ENCODE measurements around the gene MVK.

The MVK gene

GRCh38 chr12:109545826-109546225 lies 27.8 kb upstream of the MVK start:
- DNase-seq (ENCODE audit: low read depth), result no peak

GRCh38 chr12:109547286-109547685 lies 26.3 kb upstream of the MVK start:
- DNase-seq (ENCODE audit: low read depth), result no peak

GRCh38 chr12:109548258-109548657 lies 25.3 kb upstream of the MVK start:
- no peak for DNase-seq (ENCODE audit: low read depth)

- no peak for DNase-seq (ENCODE audit: low read depth)
These were observed 23.9 kb upstream of the MVK start for GRCh38 chr12:109549613-109550270.

GRCh38 chr12:109550281-109550680 lies 23.3 kb upstream of the MVK start:
- DNase-seq (ENCODE audit: low read depth), result no peak

- DNase-seq (ENCODE audit: low read depth), result no peak
These were observed 22.5 kb upstream of the MVK start for GRCh38 chr12:109551108-109551507.

GRCh38 chr12:109552971-109553370 lies 20.6 kb upstream of the MVK start:
- no peak for DNase-seq (ENCODE audit: low read depth)

GRCh38 chr12:109553483-109553882 lies 20.1 kb upstream of the MVK start:
- no peak for DNase-seq (ENCODE audit: low read depth)

- DNase-seq (ENCODE audit: low read depth), result no peak
These were observed 19.6 kb upstream of the MVK start for GRCh38 chr12:109553906-109554500.

GRCh38 chr12:109554761-109555160 lies 18.8 kb upstream of the MVK start:
- DNase-seq (ENCODE audit: low read depth), result no peak

GRCh38 chr12:109555431-109556315 lies 17.9 kb upstream of the MVK start:
- no peak for DNase-seq (ENCODE audit: low read depth)

- DNase-seq (ENCODE audit: low read depth), result no peak
These were observed 16.4 kb upstream of the MVK start for GRCh38 chr12:109557200-109557599.

- no peak for DNase-seq (ENCODE audit: low read depth)
These were observed 15.8 kb upstream of the MVK start for GRCh38 chr12:109557805-109558204.

GRCh38 chr12:109558374-109559199 lies 15.0 kb upstream of the MVK start:
- no peak for DNase-seq (ENCODE audit: low read depth)

GRCh38 chr12:109559200-109559505 lies 14.4 kb upstream of the MVK start:
- DNase-seq (ENCODE audit: low read depth), result no peak

GRCh38 chr12:109559601-109560000 lies 14.0 kb upstream of the MVK start:
- DNase-seq (ENCODE audit: low read depth), result no peak

GRCh38 chr12:109560867-109561710 lies 12.5 kb upstream of the MVK start:
- no peak for DNase-seq (ENCODE audit: low read depth)

GRCh38 chr12:109561711-109562030 lies 11.9 kb upstream of the MVK start:
- no peak for DNase-seq (ENCODE audit: low read depth)

- no peak for DNase-seq (ENCODE audit: low read depth)
These were observed 10.7 kb upstream of the MVK start for GRCh38 chr12:109562871-109563270.

- no peak for DNase-seq (ENCODE audit: low read depth)
These were observed 10.0 kb upstream of the MVK start for GRCh38 chr12:109563291-109564284.
